IPS-18c (cell line): ENCODE data around the gene ESD.
"Not testable (repeated sequence)": the region's sequence is repeated elsewhere in the genome, so short reads cannot be mapped to it uniquely, and the experiment has no call there.

Experiments used
- H3K4me3 ChIP-seq: 2 replicates; pipeline ENCODE4 v1.7.0; 2013; ENCODE audit warnings: low read depth, mild to moderate bottlenecking, low read length, moderate library complexity; ENCODE audit not compliant: insufficient read depth
- H3K9me3 ChIP-seq: one replicate; pipeline ENCODE4 v1.6.1; 2013; ENCODE audit warnings: mild to moderate bottlenecking, low read length, moderate library complexity; ENCODE audit not compliant: control insufficient read depth, insufficient read depth

The ESD gene

DNA sequence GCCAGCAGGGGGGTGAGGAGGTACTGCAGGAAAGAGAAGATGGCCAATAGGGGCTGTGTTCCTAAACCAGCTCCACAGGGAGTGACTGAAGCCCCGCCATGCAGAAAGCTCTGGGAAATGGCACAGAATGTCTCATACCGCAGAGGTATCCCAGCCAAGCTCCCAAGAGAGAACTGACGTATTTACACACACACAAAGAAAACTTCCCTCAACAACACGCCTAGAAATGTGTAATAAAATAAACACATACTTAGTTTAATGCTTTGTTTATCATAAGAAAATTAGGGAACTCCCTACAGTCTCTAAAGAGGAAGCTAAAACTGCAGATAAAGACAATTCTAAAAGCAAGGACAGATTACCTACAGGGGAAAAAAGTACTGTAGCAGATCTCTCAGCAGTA, 40.0 kb downstream of the ESD start:
- no peak overlapping the region for H3K4me3 ChIP-seq
- peaks cover 4% of the 10 kb centered on the region for H3K9me3 ChIP-seq

DNA sequence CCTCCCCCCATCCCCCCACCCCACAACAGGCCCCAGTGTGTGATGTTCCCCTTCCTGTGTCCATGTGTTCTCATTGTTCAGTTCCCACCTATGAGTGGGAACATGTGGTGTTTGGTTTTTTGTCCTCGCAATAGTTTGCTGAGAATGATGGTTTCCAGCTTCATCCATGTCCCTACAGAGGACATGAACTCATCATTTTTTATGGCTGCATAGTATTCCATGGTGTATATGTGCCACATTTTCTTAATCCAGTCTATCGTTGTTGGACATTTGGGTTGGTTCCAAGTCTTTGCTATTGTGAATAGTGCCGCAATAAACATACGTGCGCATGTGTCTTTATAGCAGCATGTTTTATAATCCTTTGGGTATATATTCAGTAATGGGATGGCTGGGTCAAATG, 41.5 kb downstream of the ESD start:
- not testable (repeated sequence) for H3K9me3 ChIP-seq, H3K4me3 ChIP-seq

DNA sequence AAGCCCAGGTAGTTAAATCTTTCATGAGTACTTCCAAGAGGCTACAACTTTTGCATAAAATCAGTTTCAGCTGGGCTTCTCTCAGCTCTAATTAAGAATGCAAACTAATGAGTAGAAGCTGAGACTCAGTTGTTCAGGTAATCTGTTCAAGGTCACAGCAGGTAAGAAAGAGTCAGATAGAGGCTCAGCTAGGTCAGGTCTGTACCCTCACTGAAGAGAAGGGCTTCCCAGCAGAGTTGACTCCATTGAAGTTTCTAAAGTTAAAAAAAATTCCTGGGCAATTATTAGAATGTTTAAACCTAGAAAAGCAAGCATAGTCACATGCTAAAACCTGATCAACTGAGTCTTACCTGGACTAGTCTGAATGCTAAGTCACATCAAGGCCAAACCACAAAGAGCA, 42.1 kb downstream of the ESD start:
- no peak overlapping the region for H3K4me3 ChIP-seq

DNA sequence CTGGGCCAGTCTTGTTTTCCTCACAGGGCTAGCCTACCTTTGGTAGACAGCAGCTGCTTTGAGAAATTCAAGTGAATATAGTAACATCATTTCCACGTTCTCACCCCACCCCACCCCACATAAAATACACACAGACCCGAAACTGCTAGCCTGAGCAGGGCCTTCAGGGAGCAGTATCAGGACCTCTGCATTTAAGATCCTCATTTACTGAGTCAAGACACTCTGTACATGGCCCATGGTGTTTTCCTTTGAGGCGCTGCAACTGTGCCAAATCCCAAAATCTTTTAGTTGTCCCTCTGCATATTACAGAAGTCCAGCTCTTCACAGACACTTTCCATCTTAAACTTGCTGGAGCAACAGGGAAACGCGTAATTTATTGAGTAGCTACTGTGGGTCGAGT, 43.0 kb downstream of the ESD start:
- Histone ChIP-seq H3K4me3 (no peak overlapping the region), H3K9me3 (no peaks in the 10 kb centered on the region)

More for the DNA sequence above, 42.1 kb downstream of the ESD start:
- H3K9me3 ChIP-seq: no peaks in the 10 kb centered on the region

DNA sequence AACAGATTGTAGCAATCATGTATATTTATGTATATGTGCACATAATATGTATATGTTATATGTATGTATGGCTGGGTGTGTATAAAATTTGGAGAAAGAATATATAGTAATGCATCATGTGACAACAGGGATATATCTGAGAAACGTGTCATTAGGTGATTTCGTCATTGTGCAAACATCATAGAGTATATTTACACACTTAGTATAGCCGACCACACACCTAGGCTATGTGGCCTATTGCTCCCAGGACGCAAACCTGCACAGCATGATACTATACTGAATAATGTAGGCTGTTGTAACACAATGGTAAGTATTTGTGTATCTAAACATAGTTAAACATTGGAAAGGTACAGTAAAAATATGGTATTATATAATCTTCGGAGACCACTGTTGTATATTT, 43.8 kb downstream of the ESD start:
- Histone ChIP-seq H3K4me3 (no peak overlapping the region), H3K9me3 (no peaks in the 10 kb centered on the region)

DNA sequence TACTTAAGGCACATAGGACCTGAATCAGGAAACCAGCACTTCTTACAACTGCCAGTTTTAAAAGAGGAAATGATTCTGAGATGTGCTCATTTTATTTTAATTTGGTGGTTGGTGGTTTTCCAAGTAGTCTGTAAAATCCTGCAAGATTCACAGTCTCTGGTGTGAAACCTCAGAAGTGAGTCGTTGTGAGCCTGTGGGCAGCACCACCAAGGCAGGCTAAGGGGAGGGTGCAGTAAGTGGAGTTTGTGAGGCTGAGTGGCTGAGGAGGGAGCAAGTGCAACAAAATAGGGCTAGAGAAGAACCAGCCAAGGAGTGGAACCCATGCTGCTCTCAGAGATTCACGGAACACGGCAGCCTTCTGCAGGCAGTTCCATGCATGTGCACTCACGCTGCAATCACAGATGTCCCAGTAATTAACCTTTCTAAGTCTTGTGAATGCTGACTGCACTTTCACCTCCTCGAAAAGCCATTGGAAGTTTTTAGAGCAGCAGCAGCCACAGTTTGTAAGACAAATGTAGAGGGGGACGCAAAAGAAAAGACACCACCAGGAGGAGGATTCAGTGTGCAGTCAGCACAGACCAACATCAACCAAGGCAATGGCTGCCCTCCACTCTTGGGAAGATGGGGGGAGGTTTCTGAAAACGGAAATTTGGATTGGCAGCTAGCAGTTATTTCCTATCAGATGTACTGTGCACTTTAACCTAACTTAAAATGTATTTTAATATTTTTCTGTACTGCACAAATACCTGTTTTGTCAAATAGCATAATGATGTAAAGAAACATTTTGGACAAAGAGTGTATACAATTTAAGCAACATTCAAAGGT, 44.9 kb downstream of the ESD start:
- no peaks in the 10 kb centered on the region for H3K9me3 ChIP-seq
- H3K4me3 ChIP-seq: no peak overlapping the region

DNA sequence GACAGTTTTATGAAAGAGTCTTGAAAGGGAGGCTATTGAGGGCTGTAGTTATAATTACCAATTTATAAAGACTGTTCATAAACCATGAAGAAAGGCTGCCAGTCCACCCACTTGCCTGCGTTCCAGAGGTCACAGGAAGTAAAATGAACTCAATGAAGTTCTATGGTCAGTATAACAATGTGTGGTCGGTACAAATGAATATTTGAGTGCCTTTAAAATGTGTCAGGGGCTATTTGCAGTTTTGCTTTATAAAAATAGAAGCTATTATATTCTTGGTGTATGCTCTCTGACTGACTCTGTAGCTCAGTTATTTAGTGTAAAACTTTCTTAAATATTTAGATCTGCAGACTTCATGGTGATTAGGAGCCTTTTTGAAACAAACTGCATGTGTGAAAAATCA, 47.0 kb downstream of the ESD start:
- no peak overlapping the region for H3K4me3 ChIP-seq
- no peaks in the 10 kb centered on the region for H3K9me3 ChIP-seq

DNA sequence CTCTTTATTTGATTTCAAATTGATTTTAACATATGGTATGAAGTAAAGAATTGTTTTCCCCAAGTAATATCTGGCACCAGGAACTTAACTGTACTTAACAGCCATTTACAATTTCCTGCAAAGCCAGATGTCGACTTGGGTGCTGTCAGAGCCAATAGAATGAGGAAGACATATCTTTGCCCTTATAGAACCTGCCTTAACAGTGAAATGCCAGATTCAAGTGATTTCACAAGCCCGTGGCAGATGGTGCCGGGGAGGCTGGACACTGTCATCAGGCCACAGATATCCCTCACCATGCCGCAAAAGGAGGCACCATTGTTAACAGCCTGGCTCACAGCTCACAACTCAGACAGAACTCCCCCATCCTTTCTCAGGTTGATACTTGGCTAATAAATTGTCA, 48.7 kb downstream of the ESD start:
- H3K9me3 ChIP-seq: peaks cover 2% of the 10 kb centered on the region
- H3K4me3 ChIP-seq: no peak overlapping the region

DNA sequence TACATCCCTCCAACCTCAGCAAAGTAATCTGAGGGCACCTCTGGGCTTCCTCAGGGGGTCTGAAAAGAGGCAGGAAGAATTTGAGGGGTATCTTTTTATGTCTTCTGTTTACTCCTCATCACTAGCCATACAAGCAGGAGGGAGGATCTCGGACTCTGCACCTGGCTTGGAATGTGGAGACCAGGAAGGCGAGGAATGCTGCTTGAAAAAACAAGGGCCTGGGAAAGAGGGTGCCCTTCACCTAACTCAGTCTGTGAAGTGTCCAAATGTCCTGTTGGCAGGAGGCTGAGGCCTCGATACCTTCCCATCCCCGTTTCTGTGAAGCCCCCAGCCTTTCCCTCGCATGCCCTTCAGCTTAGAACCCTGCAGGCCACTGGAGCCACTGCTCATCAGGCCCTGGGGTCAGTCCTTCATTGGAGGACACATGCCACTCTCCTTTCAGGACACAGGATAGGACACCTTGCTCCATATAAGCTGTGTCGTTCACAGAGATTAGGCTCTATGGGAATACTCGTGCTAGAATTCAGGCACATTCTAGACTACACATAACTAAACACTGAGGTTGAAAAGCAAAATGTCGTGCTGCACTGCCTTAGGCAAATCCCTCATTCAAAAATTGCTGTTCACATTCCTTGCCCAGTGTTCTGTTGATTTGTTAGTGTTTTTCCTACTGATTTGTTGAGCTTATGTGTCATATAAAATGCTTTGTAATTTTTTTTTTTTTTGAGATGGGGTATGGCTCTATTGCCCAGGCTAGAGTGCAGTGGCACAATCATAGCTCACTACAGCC, 49.7 kb downstream of the ESD start:
- H3K4me3 ChIP-seq: no peak overlapping the region
- H3K9me3 ChIP-seq: peaks cover 2% of the 10 kb centered on the region

DNA sequence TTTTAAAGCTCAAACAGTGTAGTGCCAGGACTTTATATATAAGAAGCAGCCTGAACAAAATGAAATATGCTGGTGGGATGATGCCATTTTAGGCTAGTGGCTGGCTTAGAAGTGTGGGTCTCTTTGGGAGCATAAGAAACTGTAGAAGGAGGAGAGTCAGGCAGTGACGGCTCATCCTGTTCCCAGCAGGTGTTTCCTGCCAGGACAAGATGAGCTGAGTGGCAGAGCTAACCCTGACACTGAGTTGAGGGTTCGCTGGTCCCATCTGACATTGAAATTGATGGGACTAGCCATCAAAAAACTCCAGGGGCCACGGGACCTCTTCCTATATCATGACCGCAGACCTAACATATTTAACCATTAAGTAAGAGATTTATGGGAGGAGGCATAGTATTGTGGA, 51.3 kb downstream of the ESD start:
- H3K9me3 ChIP-seq: peaks cover 2% of the 10 kb centered on the region
- H3K4me3 ChIP-seq: no peak overlapping the region

DNA sequence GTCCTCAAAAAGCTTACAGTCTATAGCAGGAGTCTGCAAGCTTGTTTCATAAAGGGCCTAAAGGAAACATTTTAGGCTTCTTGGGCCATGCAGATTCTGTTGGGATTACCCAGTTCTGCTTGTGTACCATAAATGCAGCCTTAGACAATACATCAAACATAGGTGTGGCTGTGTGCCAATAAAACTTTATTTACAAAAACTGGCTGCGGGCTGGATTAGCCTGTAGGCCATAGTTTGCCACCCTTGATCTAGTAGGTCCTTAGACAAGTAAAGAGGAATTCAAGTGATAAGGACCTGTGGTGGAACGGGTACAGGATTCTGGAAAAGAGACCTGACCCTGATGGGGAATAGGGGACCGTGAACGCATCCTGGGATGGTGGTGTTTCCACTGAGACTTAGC, 51.9 kb downstream of the ESD start:
- Histone ChIP-seq H3K4me3 (no peak overlapping the region), H3K9me3 (peaks cover 2% of the 10 kb centered on the region)

DNA sequence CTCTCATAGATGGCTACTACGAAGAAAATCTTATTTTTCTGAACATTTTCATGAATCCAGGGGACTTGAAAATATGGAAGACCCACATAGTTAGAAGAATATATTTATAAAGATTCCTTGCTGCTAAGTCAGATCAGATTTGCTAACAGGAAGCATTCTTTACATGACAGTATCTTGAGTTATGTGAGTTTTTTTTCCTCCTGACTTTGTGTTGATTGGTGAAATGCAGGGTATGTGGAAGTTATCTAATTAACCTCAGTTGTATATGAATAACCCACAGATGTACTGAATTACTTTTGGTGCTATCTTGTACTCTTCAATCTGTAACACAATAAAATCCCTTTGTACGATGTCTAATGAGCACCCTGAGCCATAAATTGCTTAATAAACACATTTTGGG, 53.8 kb downstream of the ESD start:
- peaks cover 2% of the 10 kb centered on the region for H3K9me3 ChIP-seq
- no peak overlapping the region for H3K4me3 ChIP-seq

DNA sequence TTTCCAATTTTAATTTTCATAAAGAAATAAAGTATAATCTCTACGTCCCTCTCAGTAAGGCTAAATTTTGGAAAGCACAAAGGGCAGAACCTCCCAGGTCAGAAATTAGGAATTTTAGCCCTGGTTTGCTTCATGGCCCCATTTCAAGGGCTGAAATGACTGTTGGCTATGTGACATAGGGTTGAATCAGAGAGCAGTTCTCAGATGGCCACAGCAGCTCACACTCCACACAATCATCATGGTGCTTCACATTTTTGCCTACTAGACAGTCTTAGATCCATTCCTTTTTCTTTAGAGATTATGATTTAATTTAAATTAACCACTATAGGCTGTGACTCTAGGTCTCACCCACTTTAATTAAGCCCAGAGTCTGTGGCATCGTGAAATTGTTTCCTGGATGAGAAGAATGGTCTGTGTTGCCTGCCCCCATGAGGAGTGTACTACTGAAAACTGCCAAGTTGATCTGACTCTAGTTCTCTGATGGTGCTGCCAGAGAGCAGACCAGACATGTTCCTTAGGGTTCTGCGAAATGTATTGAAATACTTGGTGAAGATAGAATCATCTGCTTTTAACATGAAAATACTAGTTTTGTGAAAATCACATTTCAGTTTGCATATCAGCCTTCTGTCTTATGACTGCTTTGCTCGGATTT, 57.4 kb downstream of the ESD start:
- no peak overlapping the region for H3K4me3 ChIP-seq

DNA sequence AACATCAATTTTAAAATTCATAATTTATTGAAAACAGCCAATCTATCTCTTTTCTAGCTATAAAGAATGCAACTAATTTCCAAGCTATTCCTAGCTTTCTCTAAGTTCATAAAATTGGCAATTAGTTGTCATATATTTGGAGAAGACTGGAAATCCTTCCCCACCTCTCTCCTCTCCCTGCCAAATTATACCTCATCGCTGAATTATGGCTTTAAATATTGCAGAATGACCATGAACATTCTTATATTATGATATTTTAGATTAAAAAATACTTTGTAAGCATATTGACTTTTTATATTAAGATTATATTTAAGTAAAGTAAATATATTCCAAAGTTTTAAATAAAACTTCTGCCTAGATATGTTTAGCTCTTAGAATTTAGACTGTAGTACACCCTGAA, 58.2 kb downstream of the ESD start:
- Histone ChIP-seq H3K9me3 (no peaks in the 10 kb centered on the region), H3K4me3 (no peak overlapping the region)

More for the DNA sequence above, 57.4 kb downstream of the ESD start:
- peaks cover under 1% of the 10 kb centered on the region for H3K9me3 ChIP-seq

DNA sequence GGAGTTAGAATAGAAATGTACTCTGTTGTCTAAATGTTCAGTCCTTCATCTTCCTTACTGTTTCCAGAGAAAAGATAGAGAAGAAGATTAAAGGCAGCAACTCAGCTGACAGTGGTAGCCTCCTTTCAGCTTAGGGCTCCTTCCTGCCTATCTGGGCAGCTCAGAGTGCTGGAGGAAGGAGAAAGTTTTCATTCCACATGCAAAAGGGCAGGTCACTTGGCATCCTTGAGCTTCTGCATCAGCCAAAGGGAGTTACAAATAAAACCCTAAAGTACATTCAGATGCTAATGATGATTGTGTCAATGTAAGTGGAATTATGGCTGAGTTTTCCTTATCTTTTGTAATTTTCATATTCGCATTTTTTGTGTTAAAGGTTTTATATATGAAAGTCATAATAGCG, 58.9 kb downstream of the ESD start:
- Histone ChIP-seq H3K4me3 (no peak overlapping the region), H3K9me3 (no peaks in the 10 kb centered on the region)

DNA sequence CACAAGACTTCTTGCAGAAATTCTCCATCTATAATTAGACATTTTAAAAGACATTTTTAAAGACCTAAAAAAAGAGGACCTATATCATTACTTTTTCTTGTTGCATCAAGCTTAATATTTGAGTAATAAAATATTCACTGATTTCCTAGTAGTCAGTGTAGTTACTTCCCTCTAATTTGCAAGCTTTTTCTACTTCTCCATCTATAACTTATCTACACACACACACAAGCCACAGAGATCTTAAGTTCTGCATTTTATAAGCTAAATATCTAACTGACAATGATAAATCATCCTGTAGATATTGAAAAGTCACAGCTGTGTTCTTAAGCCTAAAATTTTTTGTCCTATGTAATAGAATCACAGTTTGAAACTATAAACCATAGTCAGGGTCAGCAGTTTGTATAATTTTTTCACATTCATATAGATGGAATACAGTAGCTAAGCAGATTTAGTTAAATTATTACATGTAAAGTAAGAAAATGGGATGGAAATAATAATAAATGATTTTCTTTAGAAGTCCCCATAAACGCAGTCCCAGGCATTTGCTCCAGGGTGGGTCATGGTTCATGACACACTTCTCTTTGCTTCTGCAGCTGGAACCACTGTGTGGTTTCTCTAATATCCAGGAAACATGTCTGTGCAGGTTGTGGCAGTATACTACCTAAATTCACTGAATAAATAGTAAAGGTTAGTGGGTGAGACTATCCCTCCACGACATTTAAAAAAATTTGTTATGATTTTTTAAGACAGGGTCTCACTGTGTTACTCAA, 60.2 kb downstream of the ESD start:
- Histone ChIP-seq H3K4me3 (no peak overlapping the region), H3K9me3 (no peaks in the 10 kb centered on the region)

DNA sequence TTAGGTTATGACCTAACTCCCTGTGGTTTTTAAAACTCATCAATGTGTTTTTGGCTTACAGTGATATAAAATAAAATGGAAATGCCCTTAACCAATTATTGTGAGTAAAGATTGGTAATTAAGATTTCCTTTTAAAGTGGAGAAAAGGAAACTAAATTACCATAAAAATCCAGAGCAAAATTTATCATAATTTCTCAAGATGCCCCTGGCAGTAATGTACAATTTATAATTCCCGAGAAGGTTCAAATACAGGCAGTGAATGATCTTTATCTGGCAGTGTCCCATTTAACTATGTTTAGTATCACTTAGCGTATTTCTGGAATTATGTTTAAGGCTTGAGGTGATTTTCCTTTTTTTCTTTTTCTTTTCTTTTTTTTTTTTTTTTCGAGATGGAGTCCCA, 61.5 kb downstream of the ESD start:
- Histone ChIP-seq H3K4me3 (no peak overlapping the region), H3K9me3 (no peaks in the 10 kb centered on the region)
